Measurements from ENCODE around the gene SLC6A17. TPM values are rescaled to one million over a fixed set of nuclear protein-coding genes. Genes with fewer than 3 reads are reported as not detected.

The SLC6A17 gene
- total and polyA plus RNA-seq, 8 donors: 0.31 to 7.1 (median 1.4) TPM

- intact Hi-C loops (cut with DNase I): no loop called here
- DNase-seq (peak in 1 of 6 donors; percentile 18), FAIRE-seq (no peak), ATAC-seq (no peak)
- Histone ChIP-seq H3K27ac (no peak overlapping the region), H3K4me3 (no peak overlapping the region), H3K36me3 (peaks cover 0 to 22% (median 0%) of the 10 kb centered on the region in 3 donors), H3K9me3 (no peaks in the 10 kb centered on the region), H3K27me3 (no peaks in the 10 kb centered on the region), H3K4me1 (peaks cover 17 to 22% (median 18%) of the 10 kb centered on the region in 3 donors)
- WGBS, 2 donors: 46 to 79% methylated on average over 2 of the region's 2 CpGs
- TF ChIP-seq, protein P1, sequence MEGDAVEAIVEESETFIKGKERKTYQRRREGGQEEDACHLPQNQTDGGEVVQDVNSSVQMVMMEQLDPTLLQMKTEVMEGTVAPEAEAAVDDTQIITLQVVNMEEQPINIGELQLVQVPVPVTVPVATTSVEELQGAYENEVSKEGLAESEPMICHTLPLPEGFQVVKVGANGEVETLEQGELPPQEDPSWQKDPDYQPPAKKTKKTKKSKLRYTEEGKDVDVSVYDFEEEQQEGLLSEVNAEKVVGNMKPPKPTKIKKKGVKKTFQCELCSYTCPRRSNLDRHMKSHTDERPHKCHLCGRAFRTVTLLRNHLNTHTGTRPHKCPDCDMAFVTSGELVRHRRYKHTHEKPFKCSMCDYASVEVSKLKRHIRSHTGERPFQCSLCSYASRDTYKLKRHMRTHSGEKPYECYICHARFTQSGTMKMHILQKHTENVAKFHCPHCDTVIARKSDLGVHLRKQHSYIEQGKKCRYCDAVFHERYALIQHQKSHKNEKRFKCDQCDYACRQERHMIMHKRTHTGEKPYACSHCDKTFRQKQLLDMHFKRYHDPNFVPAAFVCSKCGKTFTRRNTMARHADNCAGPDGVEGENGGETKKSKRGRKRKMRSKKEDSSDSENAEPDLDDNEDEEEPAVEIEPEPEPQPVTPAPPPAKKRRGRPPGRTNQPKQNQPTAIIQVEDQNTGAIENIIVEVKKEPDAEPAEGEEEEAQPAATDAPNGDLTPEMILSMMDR (IDR thresholded peaks at IDR 0.05): no peak
Observed at GRCh38 chr1:110233861-110234260, 83.6 kb downstream of the SLC6A17 start.

DNA sequence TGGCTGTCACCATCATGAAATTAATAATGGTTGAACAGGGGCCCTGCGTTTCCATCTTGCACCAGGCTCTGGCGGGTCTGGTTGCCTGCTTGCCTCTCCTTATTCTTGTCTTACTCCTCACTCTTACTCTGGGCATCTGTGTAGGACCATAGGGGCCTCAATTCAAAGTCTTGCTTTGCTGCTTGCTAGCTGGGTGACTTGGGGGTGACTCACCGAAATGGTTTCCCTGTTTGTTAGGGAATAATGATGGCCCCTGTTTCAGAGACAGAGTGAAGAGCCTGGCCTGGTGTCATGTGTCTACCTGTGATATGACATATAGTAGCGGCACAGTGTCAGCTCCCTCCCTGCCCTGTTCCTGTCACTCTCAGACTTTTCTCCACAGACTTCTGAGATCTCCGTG, 84.4 kb downstream of the SLC6A17 start:
- Histone ChIP-seq H3K4me3 (no peak overlapping the region), H3K9me3 (no peaks in the 10 kb centered on the region), H3K4me1 (peaks cover 17 to 22% (median 18%) of the 10 kb centered on the region in 3 donors), H3K36me3 (peaks cover 0 to 14% (median 0%) of the 10 kb centered on the region in 3 donors), H3K27ac (peak overlapping the region in 3 of 4 donors; percentile 53 to 82 (median 80)), H3K27me3 (no peaks in the 10 kb centered on the region)
- TF ChIP-seq, protein P1 (IDR thresholded peaks at IDR 0.05): no peak
- ATAC-seq (no peak), DNase-seq (no peak), FAIRE-seq (no peak)
- 69 to 74% methylated on average over 5 of the region's 5 CpGs for WGBS, 2 donors
- intact Hi-C loops (cut with DNase I): no loop called here

GRCh38 chr1:110235181-110235833, 85.0 kb downstream of the SLC6A17 start:
- TF ChIP-seq, protein P1 (IDR thresholded peaks at IDR 0.05): no peak
- H3K9me3 ChIP-seq: no peaks in the 10 kb centered on the region
- ATAC-seq: peak; percentile 63 to 82 (median 70)
- H3K4me3 ChIP-seq: no peak overlapping the region
- 11 to 16% methylated on average over 13 of the region's 13 CpGs for WGBS, 2 donors
- H3K27ac ChIP-seq: peak overlapping the region; percentile 31 to 82 (median 66)
- H3K4me1 ChIP-seq: peaks cover 17 to 26% (median 23%) of the 10 kb centered on the region in 3 donors
- intact Hi-C loops (cut with DNase I): no loop called here
- FAIRE-seq: no peak
- peaks cover 0 to 14% (median 0%) of the 10 kb centered on the region in 3 donors for H3K36me3 ChIP-seq
- no peaks in the 10 kb centered on the region for H3K27me3 ChIP-seq
- DNase-seq: peak in 5 of 6 donors; percentile 42 to 64 (median 60)

- Histone ChIP-seq H3K9me3 (no peaks in the 10 kb centered on the region), H3K4me1 (peaks cover 17 to 29% (median 24%) of the 10 kb centered on the region in 3 donors), H3K4me3 (no peak overlapping the region), H3K27ac (peak overlapping the region; percentile 31 to 82 (median 66)), H3K36me3 (peaks cover 0 to 14% (median 0%) of the 10 kb centered on the region in 3 donors), H3K27me3 (no peaks in the 10 kb centered on the region)
- TF ChIP-seq, protein P1 (IDR thresholded peaks at IDR 0.05): no peak
- no peak for FAIRE-seq
- 67% methylated on average over 11 of the region's 11 CpGs for WGBS, 2 donors
- peak; percentile 19 to 78 (median 60) for ATAC-seq
- intact Hi-C loops (cut with DNase I): no loop called here
- DNase-seq: no peak
Observed at GRCh38 chr1:110235834-110236682, 85.8 kb downstream of the SLC6A17 start.

Data from pancreas (tissue), 10 donors.